ENCODE results near the gene CEBPB. TPM values are rescaled to one million over a fixed set of nuclear protein-coding genes. Genes with fewer than 3 reads are reported as not detected.

Gene CEBPB
- total and polyA plus RNA-seq, 9 donors = 15.7 to 296 (median 100) TPM

DNA sequence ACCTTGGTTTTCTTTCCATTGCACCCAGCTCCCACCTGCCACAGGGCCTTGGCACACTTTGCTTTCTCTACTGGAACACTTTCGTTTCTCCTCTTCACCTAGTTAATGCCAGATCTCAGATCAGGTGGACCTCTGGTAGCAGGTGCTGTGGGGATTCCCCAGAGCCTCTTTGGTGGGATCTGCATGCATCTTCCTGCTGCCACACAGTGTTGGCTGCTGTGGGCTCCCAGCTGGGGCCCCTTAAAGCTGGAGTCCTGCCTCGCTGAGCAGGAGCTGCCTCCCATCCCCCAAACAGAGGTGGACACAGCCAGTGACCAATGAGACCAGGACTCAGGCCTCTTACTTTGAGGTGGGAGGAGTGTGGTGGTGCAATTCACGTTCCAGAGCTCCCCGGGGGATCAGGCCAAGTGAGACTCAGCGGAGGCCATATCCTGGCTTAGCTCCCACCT is 28.4 kb downstream of the CEBPB start:
- Histone ChIP-seq H3K27me3 (no peaks in the 10 kb centered on the region), H3K4me1 (ENCODE audit: insufficient read depth) (peaks cover 1% of the 10 kb centered on the region), H3K36me3 (no peaks in the 10 kb centered on the region), H3K9me3 (no peaks in the 10 kb centered on the region), H3K4me3 (no peak overlapping the region), H3K27ac (no peak overlapping the region)
- 71 to 82% (median 72%) methylated on average over 5 of the region's 5 CpGs for WGBS, 3 donors
- no peak for DNase-seq
- TF ChIP-seq EP300 (IDR thresholded peaks at IDR 0.05) (no peak), POLR2A (IDR thresholded peaks at IDR 0.05) (no peak), CTCF (IDR thresholded peaks at IDR 0.05) (no peak)
- intact Hi-C loops (cut with DNase I) = no loop called here

GRCh38 chr20:50219600-50219999 is 29.0 kb downstream of the CEBPB start:
- H3K4me3 ChIP-seq = no peak overlapping the region
- intact Hi-C loops (cut with DNase I) = no loop called here
- H3K9me3 ChIP-seq = no peaks in the 10 kb centered on the region
- no peaks in the 10 kb centered on the region for H3K36me3 ChIP-seq
- H3K4me1 ChIP-seq (ENCODE audit: insufficient read depth) = peaks cover 2% of the 10 kb centered on the region
- DNase-seq = no peak
- TF ChIP-seq CTCF (IDR thresholded peaks at IDR 0.05) = no peak
- no peak for TF ChIP-seq EP300 (IDR thresholded peaks at IDR 0.05)
- TF ChIP-seq POLR2A (IDR thresholded peaks at IDR 0.05) = no peak
- 72 to 83% (median 73%) methylated on average over 4 of the region's 4 CpGs for WGBS, 3 donors
- no peaks in the 10 kb centered on the region for H3K27me3 ChIP-seq
- H3K27ac ChIP-seq = no peak overlapping the region

DNA sequence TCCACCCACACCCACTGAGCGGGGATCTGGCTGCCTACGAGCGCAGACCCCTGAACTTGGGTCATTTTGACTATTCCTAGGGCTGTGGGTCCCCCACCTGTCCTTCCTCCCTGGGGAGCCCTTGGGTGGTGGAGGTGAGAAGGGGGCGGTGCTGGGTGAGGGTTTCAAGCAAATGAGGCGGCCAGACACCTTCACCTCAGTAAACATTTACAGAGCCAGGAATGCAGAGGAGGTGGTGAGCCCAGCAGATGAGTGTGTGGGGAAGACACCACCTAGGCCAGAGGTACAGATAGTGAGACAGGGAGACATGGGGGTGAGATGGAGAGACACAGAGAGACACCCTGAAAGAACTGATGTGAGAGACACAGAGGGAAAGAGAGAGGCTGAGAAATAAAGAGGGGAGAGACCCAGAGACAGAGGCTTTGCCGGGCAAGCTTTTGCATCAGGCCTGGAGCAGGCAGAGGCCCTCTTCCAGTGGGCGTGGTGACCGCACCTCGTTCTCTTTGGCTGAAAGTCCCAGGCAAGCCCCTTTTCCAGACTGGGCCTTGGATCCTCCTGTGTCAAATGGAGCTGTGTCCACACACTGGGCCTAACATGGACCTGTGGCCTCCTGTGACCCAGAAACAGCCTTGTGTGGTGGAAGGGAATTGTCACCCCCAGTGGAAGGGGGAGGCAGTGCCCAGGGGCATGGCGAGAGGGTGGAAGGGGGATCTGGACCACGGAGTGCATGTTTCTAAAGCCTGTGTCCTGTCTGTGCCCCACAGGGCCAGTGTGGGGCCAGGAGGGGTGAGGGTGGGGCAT is 29.7 kb downstream of the CEBPB start:
- Histone ChIP-seq H3K4me3 (no peak overlapping the region), H3K36me3 (no peaks in the 10 kb centered on the region), H3K27me3 (no peaks in the 10 kb centered on the region), H3K4me1 (ENCODE audit: insufficient read depth) (peaks cover 4% of the 10 kb centered on the region), H3K27ac (no peak overlapping the region), H3K9me3 (no peaks in the 10 kb centered on the region)
- intact Hi-C loops (cut with DNase I) = loop anchor here in 1 of 4 donors (5.0 kb wide), 1 partner anchor 87 kb away; no protein-coding TSS in a partner anchor
- no peak for DNase-seq
- TF ChIP-seq CTCF (IDR thresholded peaks at IDR 0.05) (no peak), POLR2A (IDR thresholded peaks at IDR 0.05) (no peak), EP300 (IDR thresholded peaks at IDR 0.05) (no peak)
- 87 to 88% (median 87%) methylated on average over 11 of the region's 11 CpGs for whole genome bisulfite sequencing, 3 donors

DNA sequence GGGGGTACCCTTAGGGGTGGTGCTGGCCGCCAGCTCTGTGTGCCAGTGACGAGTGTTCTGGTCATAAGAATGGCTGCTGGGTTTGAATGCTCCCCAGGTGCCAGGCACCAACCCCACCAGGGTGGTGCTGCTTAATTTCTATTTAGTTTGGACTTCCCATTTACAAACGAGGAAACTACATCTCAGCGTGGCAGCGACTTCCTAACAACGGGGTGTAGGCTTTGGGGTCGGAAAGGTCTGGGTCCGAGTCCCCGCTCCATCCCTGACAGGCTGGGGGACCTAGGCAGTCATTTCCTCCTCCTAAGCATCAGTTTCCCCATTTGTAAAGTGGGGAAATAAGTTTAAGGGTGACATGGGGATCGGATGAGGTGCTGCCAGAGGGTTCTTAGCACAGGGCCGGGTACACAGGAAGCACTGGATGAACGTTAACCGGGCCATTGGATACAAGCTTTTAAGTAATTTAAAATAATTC is 30.3 kb downstream of the CEBPB start:
- 83 to 88% (median 87%) methylated on average over 13 of the region's 13 CpGs for WGBS, 3 donors
- H3K27ac ChIP-seq = peak overlapping the region in 1 of 2 donors; percentile 52
- peaks cover 4% of the 10 kb centered on the region for H3K4me1 ChIP-seq (ENCODE audit: insufficient read depth)
- TF ChIP-seq CTCF (IDR thresholded peaks at IDR 0.05) (no peak), EP300 (IDR thresholded peaks at IDR 0.05) (no peak), POLR2A (IDR thresholded peaks at IDR 0.05) (no peak)
- H3K9me3 ChIP-seq = no peaks in the 10 kb centered on the region
- H3K4me3 ChIP-seq = no peak overlapping the region
- H3K27me3 ChIP-seq = no peaks in the 10 kb centered on the region
- H3K36me3 ChIP-seq = no peaks in the 10 kb centered on the region
- intact Hi-C loops (cut with DNase I) = loop anchor here in 1 of 4 donors (5.0 kb wide), 1 partner anchor 86 kb away; no protein-coding TSS in a partner anchor
- no peak for DNase-seq
